Measurements from ENCODE around the gene OR5B12.

The OR5B12 gene

GRCh38 chr11:58438486-58438885, 3.5 kb downstream of the OR5B12 start:
- Histone ChIP-seq H3K4me3 (ENCODE audit: low read depth, low read length) (no peak overlapping the region), H3K27ac (no peak overlapping the region), H3K9ac (no peak overlapping the region), H3K9me3 (ENCODE audit: control insufficient read depth, low read length) (no peaks in the 10 kb centered on the region), H3K79me2 (no peaks in the 10 kb centered on the region), H2AFZ (no peak overlapping the region), H3K27me3 (ENCODE audit: control insufficient read depth, insufficient read depth, low read length) (no peaks in the 10 kb centered on the region), H3K4me1 (no peaks in the 10 kb centered on the region), H3K4me2 (ENCODE audit: low read length) (no peak overlapping the region), H3K36me3 (ENCODE audit: control insufficient read depth, insufficient read depth, low read length) (no peaks in the 10 kb centered on the region)
- TF ChIP-seq, protein P1, sequence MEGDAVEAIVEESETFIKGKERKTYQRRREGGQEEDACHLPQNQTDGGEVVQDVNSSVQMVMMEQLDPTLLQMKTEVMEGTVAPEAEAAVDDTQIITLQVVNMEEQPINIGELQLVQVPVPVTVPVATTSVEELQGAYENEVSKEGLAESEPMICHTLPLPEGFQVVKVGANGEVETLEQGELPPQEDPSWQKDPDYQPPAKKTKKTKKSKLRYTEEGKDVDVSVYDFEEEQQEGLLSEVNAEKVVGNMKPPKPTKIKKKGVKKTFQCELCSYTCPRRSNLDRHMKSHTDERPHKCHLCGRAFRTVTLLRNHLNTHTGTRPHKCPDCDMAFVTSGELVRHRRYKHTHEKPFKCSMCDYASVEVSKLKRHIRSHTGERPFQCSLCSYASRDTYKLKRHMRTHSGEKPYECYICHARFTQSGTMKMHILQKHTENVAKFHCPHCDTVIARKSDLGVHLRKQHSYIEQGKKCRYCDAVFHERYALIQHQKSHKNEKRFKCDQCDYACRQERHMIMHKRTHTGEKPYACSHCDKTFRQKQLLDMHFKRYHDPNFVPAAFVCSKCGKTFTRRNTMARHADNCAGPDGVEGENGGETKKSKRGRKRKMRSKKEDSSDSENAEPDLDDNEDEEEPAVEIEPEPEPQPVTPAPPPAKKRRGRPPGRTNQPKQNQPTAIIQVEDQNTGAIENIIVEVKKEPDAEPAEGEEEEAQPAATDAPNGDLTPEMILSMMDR (IDR thresholded peaks at IDR 0.05), result no peak

DNA sequence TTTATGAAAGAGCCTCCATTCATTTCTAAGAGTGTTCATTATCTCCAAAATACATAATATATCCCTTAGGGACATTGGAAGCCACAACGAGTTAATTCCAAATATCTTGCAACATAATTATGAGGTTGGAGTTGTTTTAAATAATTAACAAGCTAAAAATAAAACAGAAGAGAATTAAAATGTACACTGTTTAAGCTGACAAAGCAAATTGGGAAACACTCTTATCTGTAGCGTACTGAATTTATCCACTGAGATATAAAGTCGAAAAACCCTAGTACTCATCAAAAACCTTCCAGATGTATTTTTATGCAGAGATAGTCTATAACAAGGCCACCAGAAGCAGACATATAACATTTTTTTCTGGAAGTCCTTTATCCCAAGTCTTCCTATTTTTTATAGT, 7.8 kb downstream of the OR5B12 start:
- no peaks in the 10 kb centered on the region for H3K9me3 ChIP-seq (ENCODE audit: control insufficient read depth, low read length)
- TF ChIP-seq, protein P1 (IDR thresholded peaks at IDR 0.05), result no peak

DNA sequence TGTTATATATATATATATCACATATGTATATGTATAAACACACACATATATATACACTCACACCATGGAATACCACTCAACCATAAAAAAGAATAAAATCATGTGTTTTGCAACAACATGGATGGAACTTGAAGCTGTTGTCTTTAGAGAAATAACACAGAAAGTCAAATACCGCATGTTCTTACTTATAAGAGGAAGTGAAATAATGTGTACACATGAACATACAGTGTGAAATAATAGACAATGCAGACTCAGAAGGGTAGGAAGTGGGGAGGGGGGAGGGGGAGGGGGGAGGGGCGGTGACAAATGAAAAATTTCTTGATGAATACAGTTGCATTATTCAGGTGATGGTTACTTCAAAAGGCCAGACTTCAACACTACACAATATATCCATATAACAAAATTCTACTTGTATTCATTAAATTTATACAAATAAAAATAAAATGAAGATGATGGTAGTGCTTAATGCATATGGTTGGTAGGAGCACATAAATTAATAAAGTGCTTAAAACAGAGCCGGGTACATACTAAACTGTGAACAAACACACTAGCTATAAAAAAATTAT, 8.3 kb downstream of the OR5B12 start:
- no peak overlapping the region for H3K9ac ChIP-seq
- no peak overlapping the region for H2AFZ ChIP-seq
- H3K9me3 ChIP-seq (ENCODE audit: control insufficient read depth, low read length), result no peaks in the 10 kb centered on the region
- H3K27me3 ChIP-seq (ENCODE audit: control insufficient read depth, insufficient read depth, low read length), result no peaks in the 10 kb centered on the region
- H3K79me2 ChIP-seq, result no peaks in the 10 kb centered on the region
- H3K4me1 ChIP-seq, result no peaks in the 10 kb centered on the region
- no peak overlapping the region for H3K4me2 ChIP-seq (ENCODE audit: low read length)
- no peaks in the 10 kb centered on the region for H3K36me3 ChIP-seq (ENCODE audit: control insufficient read depth, insufficient read depth, low read length)
- no peak overlapping the region for H3K27ac ChIP-seq
- H3K4me3 ChIP-seq (ENCODE audit: low read depth, low read length), result no peak overlapping the region
- TF ChIP-seq, protein P1 (IDR thresholded peaks at IDR 0.05), result no peak

More for the DNA sequence above, 7.8 kb downstream of the OR5B12 start:
- Histone ChIP-seq H3K9ac (no peak overlapping the region), H3K4me3 (ENCODE audit: low read depth, low read length) (no peak overlapping the region), H3K27ac (no peak overlapping the region), H3K36me3 (ENCODE audit: control insufficient read depth, insufficient read depth, low read length) (no peaks in the 10 kb centered on the region), H3K4me2 (ENCODE audit: low read length) (no peak overlapping the region), H3K79me2 (no peaks in the 10 kb centered on the region), H2AFZ (no peak overlapping the region), H3K27me3 (ENCODE audit: control insufficient read depth, insufficient read depth, low read length) (no peaks in the 10 kb centered on the region), H3K4me1 (no peaks in the 10 kb centered on the region)

DNA sequence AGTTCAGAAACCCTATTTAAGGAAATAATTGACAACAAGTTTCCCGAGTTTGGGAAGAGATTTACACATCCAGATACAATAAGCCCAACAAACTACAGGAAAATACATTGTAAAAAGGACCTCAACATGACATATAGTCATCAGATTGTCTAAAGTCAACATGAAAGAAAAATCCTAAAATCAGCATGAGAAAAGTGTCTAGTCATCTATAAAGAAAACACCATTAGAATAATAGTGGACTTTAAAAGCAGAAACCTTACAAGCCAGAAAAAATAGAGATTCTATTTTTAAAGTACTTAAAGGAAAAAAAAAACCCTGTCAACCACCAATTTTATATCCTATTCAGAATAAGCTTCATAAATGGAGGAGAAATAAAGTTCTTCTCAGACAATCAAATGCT, 12.8 kb downstream of the OR5B12 start:
- Histone ChIP-seq H3K9ac (no peak overlapping the region), H3K79me2 (no peaks in the 10 kb centered on the region), H2AFZ (no peak overlapping the region)

GRCh38 chr11:58428021-58428420, 14.0 kb downstream of the OR5B12 start, which contains the start of gene OR5B2:
Gene OR5B2 (minus strand): TSS chr11:58428121. CDS start chr11:58423261, 4,860 bp downstream.
- H3K79me2 ChIP-seq, result no peaks in the 10 kb centered on the region
- H3K27ac ChIP-seq, result no peak within 1 kb of the TSS
- H3K9me3 ChIP-seq (ENCODE audit: control insufficient read depth, low read length), result no peaks in the 10 kb centered on the region
- H3K4me2 ChIP-seq (ENCODE audit: low read length), result no peak within 1 kb of the TSS
- H3K9ac ChIP-seq, result no peak within 1 kb of the TSS
- TF ChIP-seq, protein P1 (IDR thresholded peaks at IDR 0.05), result no peak
- H2AFZ ChIP-seq, result no peak within 1 kb of the TSS
- no peaks in the 10 kb centered on the region for H3K36me3 ChIP-seq (ENCODE audit: control insufficient read depth, insufficient read depth, low read length)
- H3K4me1 ChIP-seq, result no peaks in the 10 kb centered on the region
- H3K4me3 ChIP-seq (ENCODE audit: low read depth, low read length), result no peak within 1 kb of the TSS
- no peaks in the 10 kb centered on the region for H3K27me3 ChIP-seq (ENCODE audit: control insufficient read depth, insufficient read depth, low read length)

More for the DNA sequence above, 12.8 kb downstream of the OR5B12 start:
- no peaks in the 10 kb centered on the region for H3K27me3 ChIP-seq (ENCODE audit: control insufficient read depth, insufficient read depth, low read length)
- H3K4me1 ChIP-seq, result no peaks in the 10 kb centered on the region
- H3K4me2 ChIP-seq (ENCODE audit: low read length), result no peak overlapping the region
- H3K27ac ChIP-seq, result no peak overlapping the region
- TF ChIP-seq, protein P1 (IDR thresholded peaks at IDR 0.05), result no peak
- H3K36me3 ChIP-seq (ENCODE audit: control insufficient read depth, insufficient read depth, low read length), result no peaks in the 10 kb centered on the region
- H3K4me3 ChIP-seq (ENCODE audit: low read depth, low read length), result no peak overlapping the region
- no peaks in the 10 kb centered on the region for H3K9me3 ChIP-seq (ENCODE audit: control insufficient read depth, low read length)

Data from parathyroid adenoma (tissue), 2 donors.